Body of pancreas (tissue), 4 donors: ENCODE results near the gene GRM1. TPM values are rescaled to one million over a fixed set of nuclear protein-coding genes. Genes with fewer than 3 reads are reported as not detected.

ENCODE experiments used
- ATAC-seq: fragments of 150-250 bp; one replicate; pipeline ENCODE4 v1.9.1; 2016
- DNase-seq, 4 donors: peaks; one replicate each; pipeline ENCODE4 v3.0.0-alpha.2; 2019
- H3K27ac ChIP-seq, 4 donors: fragments of 200-600 bp; sonication (generic); 1 replicate in 3 of 4; 2 replicates in 1 of 4; pipeline versions ENCODE4 v1.5.1 to v1.6.1; 2016 to 2019; ENCODE audit warnings: mild to moderate bottlenecking in 1 of 4, mixed read lengths in 1 of 4, moderate library complexity in 1 of 4
- H3K27me3 ChIP-seq, 2 donors: fragments of 200-600 bp; sonication (generic); one replicate each; pipeline ENCODE4 v1.6.0; 2016; ENCODE audit warnings: mild to moderate bottlenecking in 1 of 2
- H3K36me3 ChIP-seq, 2 donors: fragments of 200-600 bp; sonication (generic); replicated peaks in 1 of 2; 2 replicates each; pipeline ENCODE4 v1.5.1; 2016; ENCODE audit warnings: low read depth in 2 of 2; ENCODE audit not compliant: insufficient read depth in 1 of 2
- H3K4me1 ChIP-seq: fragments of 200-600 bp; sonication (generic); one replicate; pipeline ENCODE4 v1.6.0; 2016
- H3K4me3 ChIP-seq, 2 donors: fragments of 200-600 bp; sonication (generic); 1 replicate in 1 of 2; 2 replicates in 1 of 2; pipeline ENCODE4 v1.5.1; 2016 to 2019
- H3K9me3 ChIP-seq, 3 donors: fragments of 200-600 bp; sonication (generic); 1 replicate in 2 of 3; 2 replicates in 1 of 3; pipeline ENCODE4 v1.5.1; 2016
- POLR2A ChIP-seq, 3 donors: fragments of 450-650 bp; IDR thresholded peaks; one replicate each; pipeline ENCODE4 v1.6.1; 2016; ENCODE audit warnings: antibody characterized with exemption in 3 of 3, mild to moderate bottlenecking in 2 of 3
- WGBS, 2 donors: methylation state at CpG; one replicate each; pipeline ENCODE4 v1.1.5; 2017; 5-methylcytosine and 5-hydroxymethylcytosine counted together
- intact Hi-C: fragments of 100-400 bp; cut with DNase I; formaldehyde crosslinking; loops from one replicate; pipeline ENCODE4 v1.15.1; 2023
- total RNA-seq, 2 donors: library from RNA; depleted of rRNA; stranded (reverse); fragments of >200 nt; gene quantifications; one replicate each; pipeline ENCODE4 v1.1.0, GENCODE V29; 2016
- TF ChIP-seq, protein P1 (sequence below), 7 experiments: fragments of 450-650 bp in 4 of 7; fragments of 200-600 bp in 3 of 7; sonication (generic) in 3 of 7; IDR thresholded peaks; one replicate each; pipeline ENCODE4 v1.5.1; 2016 to 2019; ENCODE audit warnings: antibody characterized with exemption in 7 of 7

Gene GRM1
- total RNA-seq, 2 donors from 2014 or later = under 0.01 TPM; not detected in 1

DNA sequence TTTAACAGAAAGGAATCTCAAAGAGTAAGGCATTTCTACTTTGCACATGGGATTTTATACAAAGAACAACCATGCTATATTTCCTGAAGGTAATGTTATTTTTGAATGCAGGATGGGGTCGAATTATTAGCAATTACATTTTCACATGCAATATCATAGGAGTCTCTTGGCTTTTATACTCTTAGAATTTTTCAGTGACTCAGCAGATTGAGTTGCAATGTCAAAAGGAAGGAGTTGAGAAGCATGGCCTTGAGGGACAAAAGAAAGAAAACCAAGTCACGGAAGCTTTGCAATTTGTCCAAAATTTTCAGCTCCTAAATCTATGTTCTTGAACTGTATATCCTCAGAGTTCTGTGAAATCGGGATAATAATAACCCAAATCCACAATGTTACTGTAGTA, 181.1 kb downstream of the GRM1 start:
- H3K27me3 ChIP-seq = no peaks in the 10 kb centered on the region
- TF ChIP-seq, protein P1, sequence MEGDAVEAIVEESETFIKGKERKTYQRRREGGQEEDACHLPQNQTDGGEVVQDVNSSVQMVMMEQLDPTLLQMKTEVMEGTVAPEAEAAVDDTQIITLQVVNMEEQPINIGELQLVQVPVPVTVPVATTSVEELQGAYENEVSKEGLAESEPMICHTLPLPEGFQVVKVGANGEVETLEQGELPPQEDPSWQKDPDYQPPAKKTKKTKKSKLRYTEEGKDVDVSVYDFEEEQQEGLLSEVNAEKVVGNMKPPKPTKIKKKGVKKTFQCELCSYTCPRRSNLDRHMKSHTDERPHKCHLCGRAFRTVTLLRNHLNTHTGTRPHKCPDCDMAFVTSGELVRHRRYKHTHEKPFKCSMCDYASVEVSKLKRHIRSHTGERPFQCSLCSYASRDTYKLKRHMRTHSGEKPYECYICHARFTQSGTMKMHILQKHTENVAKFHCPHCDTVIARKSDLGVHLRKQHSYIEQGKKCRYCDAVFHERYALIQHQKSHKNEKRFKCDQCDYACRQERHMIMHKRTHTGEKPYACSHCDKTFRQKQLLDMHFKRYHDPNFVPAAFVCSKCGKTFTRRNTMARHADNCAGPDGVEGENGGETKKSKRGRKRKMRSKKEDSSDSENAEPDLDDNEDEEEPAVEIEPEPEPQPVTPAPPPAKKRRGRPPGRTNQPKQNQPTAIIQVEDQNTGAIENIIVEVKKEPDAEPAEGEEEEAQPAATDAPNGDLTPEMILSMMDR (IDR thresholded peaks at IDR 0.05) = no peak
- no peak for TF ChIP-seq POLR2A (IDR thresholded peaks at IDR 0.05)
- no peaks in the 10 kb centered on the region for H3K4me1 ChIP-seq
- no peak overlapping the region for H3K4me3 ChIP-seq
- H3K9me3 ChIP-seq = no peaks in the 10 kb centered on the region
- DNase-seq = no peak
- no peak for ATAC-seq
- 46 to 54% methylated on average over 3 of the region's 3 CpGs for WGBS, 2 donors
- intact Hi-C loops = no loop called here
- no peak overlapping the region for H3K27ac ChIP-seq
- H3K36me3 ChIP-seq = no peaks in the 10 kb centered on the region

DNA sequence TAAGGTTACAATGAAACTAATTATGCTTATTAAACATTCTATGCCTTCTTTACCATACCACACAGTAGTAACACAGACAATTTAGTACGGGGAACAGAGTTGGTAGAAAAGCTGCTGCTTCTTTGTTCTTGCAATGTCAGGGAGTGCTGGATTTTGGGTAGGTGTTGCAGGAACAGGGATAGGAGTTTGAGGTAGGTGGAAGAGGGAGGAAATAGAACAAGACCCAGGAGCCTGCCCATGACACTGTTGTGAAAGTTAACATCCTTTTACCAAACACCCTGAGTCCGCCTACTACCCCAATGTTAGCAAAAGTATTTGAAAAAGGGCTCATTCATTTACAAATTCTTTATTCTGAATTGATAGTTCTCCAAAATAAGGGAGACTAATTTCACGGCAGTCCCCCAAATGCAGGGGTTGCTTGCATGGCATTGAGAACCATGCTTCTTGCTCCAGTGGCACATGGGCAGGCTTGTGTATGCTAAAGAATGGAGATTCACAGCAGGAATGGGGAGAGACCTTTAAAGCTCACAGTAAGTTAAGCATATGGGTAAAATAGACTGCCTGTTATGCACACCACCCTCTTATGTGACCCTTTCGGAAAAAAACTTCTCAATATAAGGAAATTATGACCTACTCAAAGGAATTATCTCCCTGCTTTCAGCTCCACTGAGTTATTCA, 181.7 kb downstream of the GRM1 start:
- Histone ChIP-seq H3K36me3 (no peaks in the 10 kb centered on the region), H3K27me3 (no peaks in the 10 kb centered on the region), H3K4me1 (no peaks in the 10 kb centered on the region), H3K9me3 (no peaks in the 10 kb centered on the region), H3K27ac (no peak overlapping the region), H3K4me3 (no peak overlapping the region)
- TF ChIP-seq, protein P1 (IDR thresholded peaks at IDR 0.05) = no peak
- no peak for TF ChIP-seq POLR2A (IDR thresholded peaks at IDR 0.05)
- intact Hi-C loops = no loop called here
- WGBS, 2 donors = 58 to 60% methylated on average over 4 of the region's 4 CpGs
- ATAC-seq (no peak), DNase-seq (no peak)

DNA sequence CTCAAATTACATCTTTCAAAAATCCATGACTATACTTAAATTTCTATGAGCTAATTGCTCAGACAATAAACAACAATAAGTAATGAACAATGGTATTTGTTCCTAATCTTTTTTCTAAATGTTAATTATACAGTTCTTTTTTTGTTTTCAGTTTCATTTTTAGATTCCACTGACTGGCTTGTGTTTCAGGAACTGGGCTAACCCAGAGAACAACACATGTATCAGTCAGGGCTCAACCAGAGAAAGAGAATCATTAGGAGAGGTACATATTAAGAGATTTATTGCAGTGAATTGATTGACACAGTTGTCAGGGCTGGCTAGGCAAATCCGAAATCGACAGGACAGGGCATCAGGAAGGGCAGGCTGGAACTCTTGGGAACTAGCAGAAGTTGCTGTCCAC, 182.8 kb downstream of the GRM1 start:
- Histone ChIP-seq H3K4me1 (no peaks in the 10 kb centered on the region), H3K9me3 (no peaks in the 10 kb centered on the region), H3K27ac (no peak overlapping the region), H3K4me3 (no peak overlapping the region), H3K36me3 (no peaks in the 10 kb centered on the region), H3K27me3 (no peaks in the 10 kb centered on the region)
- intact Hi-C loops = no loop called here
- DNase-seq (no peak), ATAC-seq (no peak)
- TF ChIP-seq, protein P1 (IDR thresholded peaks at IDR 0.05) = no peak
- no peak for TF ChIP-seq POLR2A (IDR thresholded peaks at IDR 0.05)
- WGBS, 2 donors = 65 to 66% methylated on average over 2 of the region's 2 CpGs

DNA sequence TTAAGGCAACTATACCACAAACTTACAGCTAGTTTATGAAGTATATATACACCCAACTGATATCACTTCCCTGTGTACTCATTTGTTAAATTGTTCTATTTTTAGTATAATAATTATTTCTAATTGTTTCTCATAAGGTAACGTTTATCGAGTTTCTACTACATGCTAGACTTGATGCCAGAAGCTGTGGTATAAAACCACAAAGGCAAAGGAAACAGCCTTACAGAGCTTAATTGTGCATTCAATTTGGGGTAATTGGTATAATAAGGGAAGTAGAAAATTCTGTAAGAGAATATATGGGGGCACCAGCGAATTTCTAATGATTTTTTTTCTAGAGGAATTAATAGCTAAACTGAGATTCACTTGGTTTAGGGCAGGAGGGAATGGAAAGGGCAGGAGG, 183.9 kb downstream of the GRM1 start:
- no peak overlapping the region for H3K27ac ChIP-seq
- no peaks in the 10 kb centered on the region for H3K27me3 ChIP-seq
- H3K4me1 ChIP-seq = no peaks in the 10 kb centered on the region
- no peaks in the 10 kb centered on the region for H3K36me3 ChIP-seq
- no peak for ATAC-seq
- H3K4me3 ChIP-seq = no peak overlapping the region
- H3K9me3 ChIP-seq = no peaks in the 10 kb centered on the region
- intact Hi-C loops = no loop called here
- TF ChIP-seq POLR2A (IDR thresholded peaks at IDR 0.05) = no peak
- TF ChIP-seq, protein P1 (IDR thresholded peaks at IDR 0.05) = no peak
- WGBS, 2 donors = 42 to 45% methylated on average over 3 of the region's 3 CpGs
- no peak for DNase-seq

DNA sequence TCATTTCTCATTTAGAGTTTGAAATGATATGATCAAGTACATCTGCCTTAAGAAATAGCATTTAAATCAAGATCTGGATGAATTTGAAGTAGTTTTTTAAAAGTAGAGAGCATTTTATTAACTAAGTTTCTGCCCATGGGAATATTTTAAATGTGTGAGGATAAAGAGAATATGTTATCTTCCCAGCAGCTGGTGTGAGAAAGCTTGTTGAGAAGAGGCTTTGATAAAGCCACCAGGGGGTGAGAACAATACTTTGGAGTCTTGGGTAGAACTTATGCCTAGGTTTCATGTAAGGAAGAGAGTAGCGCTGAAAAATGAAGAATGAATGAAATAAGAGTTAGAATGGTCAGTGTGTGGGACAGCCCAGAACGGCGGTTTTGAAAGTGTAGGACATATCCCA, 190.2 kb downstream of the GRM1 start:
- Histone ChIP-seq H3K36me3 (no peaks in the 10 kb centered on the region), H3K9me3 (no peaks in the 10 kb centered on the region), H3K27me3 (no peaks in the 10 kb centered on the region), H3K4me1 (no peaks in the 10 kb centered on the region), H3K27ac (no peak overlapping the region), H3K4me3 (no peak overlapping the region)
- ATAC-seq (no peak), DNase-seq (no peak)
- 70 to 80% methylated on average over 3 of the region's 3 CpGs for WGBS, 2 donors
- intact Hi-C loops = no loop called here
- TF ChIP-seq, protein P1 (IDR thresholded peaks at IDR 0.05) = no peak
- TF ChIP-seq POLR2A (IDR thresholded peaks at IDR 0.05) = no peak
